HG03135 (cell line): ENCODE measurements around the gene VEZT.
"Not testable (repeated sequence)": the region's sequence is repeated elsewhere in the genome, so short reads cannot be mapped to it uniquely, and the experiment has no call there.

ENCODE experiments used
- ATAC-seq: cut with Tn5 transposase; IDR thresholded peaks from one replicate; pipeline ENCODE4 v1.9.1; 2021; ENCODE audit warnings: mild to moderate bottlenecking, moderate library complexity; ENCODE audit not compliant: unreplicated experiment

Gene VEZT

GRCh38 chr12:95318071-95318545, 100.5 kb downstream of the VEZT start:
- no peak for ATAC-seq

- no peak for ATAC-seq
Measured at GRCh38 chr12:95319694-95320331, 102.2 kb downstream of the VEZT start.

- ATAC-seq, result no peak
Measured at GRCh38 chr12:95321516-95322246, 104.1 kb downstream of the VEZT start.

GRCh38 chr12:95322326-95322725, 104.7 kb downstream of the VEZT start:
- no peak for ATAC-seq

GRCh38 chr12:95323212-95323611, 105.6 kb downstream of the VEZT start:
- no peak for ATAC-seq

GRCh38 chr12:95324246-95324645, 106.6 kb downstream of the VEZT start:
- not testable (repeated sequence) for ATAC-seq

- no peak for ATAC-seq
Measured at GRCh38 chr12:95325501-95325900, 107.9 kb downstream of the VEZT start.

- ATAC-seq, result no peak
Measured at GRCh38 chr12:95326445-95326844, 108.8 kb downstream of the VEZT start.

GRCh38 chr12:95326855-95327254, 109.2 kb downstream of the VEZT start:
- ATAC-seq, result no peak

- no peak for ATAC-seq
Measured at GRCh38 chr12:95328708-95329107, 111.1 kb downstream of the VEZT start.

GRCh38 chr12:95335948-95336347, 118.3 kb downstream of the VEZT start:
- no peak for ATAC-seq

- ATAC-seq, result no peak
Measured at GRCh38 chr12:95336387-95337067, 118.9 kb downstream of the VEZT start.

- no peak for ATAC-seq
Measured at GRCh38 chr12:95337146-95337545, 119.5 kb downstream of the VEZT start.

GRCh38 chr12:95339086-95339788, 121.6 kb downstream of the VEZT start:
- ATAC-seq, result no peak

GRCh38 chr12:95342008-95342407, 124.4 kb downstream of the VEZT start:
- no peak for ATAC-seq

- no peak for ATAC-seq
Measured at GRCh38 chr12:95343461-95344230, 126.0 kb downstream of the VEZT start.

- no peak for ATAC-seq
Measured at GRCh38 chr12:95349291-95349690, 131.7 kb downstream of the VEZT start.

GRCh38 chr12:95351748-95352147, 134.1 kb downstream of the VEZT start:
- no peak for ATAC-seq
